K562 (cell line): ENCODE data around the gene TP73. TPM values are rescaled to one million over a fixed set of nuclear protein-coding genes. Genes with fewer than 3 reads are reported as not detected.

Experiments used
- ATF3 ChIP-seq, 2 experiments: fragments of 450-650 bp in 1 of 2; sonication (generic) in 1 of 2; formaldehyde crosslinking in 1 of 2; IDR thresholded peaks in 1 of 2; conservative IDR thresholded peaks in 1 of 2; 2 replicates each; pipeline versions ENCODE4 v1.6.1 to v1.8.1; 2016 to 2023; ENCODE audit warnings: mild to moderate bottlenecking in 2 of 2, moderate library complexity in 2 of 2, inconsistent platforms in 1 of 2, missing genetic modification reagents in 1 of 2
- BRD9 ChIP-seq: fragments of 450-650 bp; IDR thresholded peaks from 2 replicates; pipeline ENCODE4 v1.6.1; 2018; ENCODE audit warnings: low read depth; ENCODE audit not compliant: partially characterized antibody
- HOXB6 ChIP-seq: fragments of 250-450 bp; sonication (Bioruptor Pico); IDR thresholded peaks from 2 replicates; pipeline ENCODE4 v1.5.1; 2022; ENCODE audit warnings: mild to moderate bottlenecking, borderline replicate concordance
- KLF1 ChIP-seq: fragments of 450-650 bp; IDR thresholded peaks from 2 replicates; pipeline ENCODE4 v1.6.1; 2016; ENCODE audit warnings: missing genetic modification characterization, missing compliant biosample characterization
- MECOM ChIP-seq: fragments of 250-450 bp; sonication (Bioruptor Pico); IDR thresholded peaks from 2 replicates; pipeline ENCODE4 v1.8.0; 2022; ENCODE audit warnings: inconsistent platforms
- MIER1 ChIP-seq: fragments of 450-650 bp; IDR thresholded peaks from 2 replicates; pipeline ENCODE4 v1.6.1; 2016; ENCODE audit warnings: antibody characterized with exemption, mild to moderate bottlenecking, low read depth
- MITF ChIP-seq: IDR thresholded peaks from 2 replicates; pipeline ENCODE4 v1.6.1; 2014; ENCODE audit warnings: antibody characterized with exemption
- RREB1 ChIP-seq: fragments of 250-450 bp; sonication (Bioruptor Pico); IDR thresholded peaks from 2 replicates; pipeline ENCODE4 v1.4.0; 2020
- ZBTB1 ChIP-seq: sonication (generic); formaldehyde crosslinking; IDR thresholded peaks from 2 replicates; pipeline ENCODE4 v1.8.1; 2023; ENCODE audit warnings: missing genetic modification reagents, low read depth, mild to moderate bottlenecking, borderline replicate concordance
- ZNF444 ChIP-seq: fragments of 250-450 bp; sonication (Bioruptor Pico); IDR thresholded peaks from 2 replicates; pipeline ENCODE4 v1.4.0; 2020; ENCODE audit warnings: mild to moderate bottlenecking, moderate library complexity
- polyA plus RNA-seq, 8 experiments: library from polyadenylated mRNA; depleted of rRNA in 4 of 8; stranded (reverse) in 5 of 8; unstranded in 3 of 8; fragments of >200 nt; fragmentation: Nextera tagmentation in 2 of 8; fragmentation: Illumina TruSeq in 1 of 8; extraction: Ambion mirVana in 2 of 8; extraction: Trizol in 1 of 8; gene quantifications; 2 replicates each; pipeline versions ENCODE4 v1.2.1 to v1.2.3, GENCODE V29; 2011 to 2014; ENCODE audit warnings: inconsistent platforms in 1 of 8, missing spikeins in 1 of 8
- total RNA-seq, 7 experiments: library from RNA; depleted of rRNA in 6 of 7; stranded (reverse); fragments of >200 nt in 6 of 7; fragmentation: Illumina TruSeq in 2 of 7; extraction: Trizol in 2 of 7; gene quantifications; 2 replicates each; pipeline versions ENCODE4 v1.2.1 to v1.2.3, GENCODE V29; 2011 to 2021; ENCODE audit warnings: low replicate concordance in 1 of 7
- TF ChIP-seq, protein P1 (sequence below): fragments of 450-650 bp; conservative IDR thresholded peaks from 2 replicates; pipeline ENCODE4 v1.6.1; 2016; ENCODE audit warnings: missing genetic modification characterization, low read depth, mild to moderate bottlenecking, control low read depth, missing compliant biosample characterization

Gene TP73
- total and polyA plus RNA-seq, 9 of the 15 experiments (the other 6 are each of a cell fraction or from before 2014, with no cell fraction given): 0.07 to 1.6 (median 0.40) TPM; not detected in 2

DNA sequence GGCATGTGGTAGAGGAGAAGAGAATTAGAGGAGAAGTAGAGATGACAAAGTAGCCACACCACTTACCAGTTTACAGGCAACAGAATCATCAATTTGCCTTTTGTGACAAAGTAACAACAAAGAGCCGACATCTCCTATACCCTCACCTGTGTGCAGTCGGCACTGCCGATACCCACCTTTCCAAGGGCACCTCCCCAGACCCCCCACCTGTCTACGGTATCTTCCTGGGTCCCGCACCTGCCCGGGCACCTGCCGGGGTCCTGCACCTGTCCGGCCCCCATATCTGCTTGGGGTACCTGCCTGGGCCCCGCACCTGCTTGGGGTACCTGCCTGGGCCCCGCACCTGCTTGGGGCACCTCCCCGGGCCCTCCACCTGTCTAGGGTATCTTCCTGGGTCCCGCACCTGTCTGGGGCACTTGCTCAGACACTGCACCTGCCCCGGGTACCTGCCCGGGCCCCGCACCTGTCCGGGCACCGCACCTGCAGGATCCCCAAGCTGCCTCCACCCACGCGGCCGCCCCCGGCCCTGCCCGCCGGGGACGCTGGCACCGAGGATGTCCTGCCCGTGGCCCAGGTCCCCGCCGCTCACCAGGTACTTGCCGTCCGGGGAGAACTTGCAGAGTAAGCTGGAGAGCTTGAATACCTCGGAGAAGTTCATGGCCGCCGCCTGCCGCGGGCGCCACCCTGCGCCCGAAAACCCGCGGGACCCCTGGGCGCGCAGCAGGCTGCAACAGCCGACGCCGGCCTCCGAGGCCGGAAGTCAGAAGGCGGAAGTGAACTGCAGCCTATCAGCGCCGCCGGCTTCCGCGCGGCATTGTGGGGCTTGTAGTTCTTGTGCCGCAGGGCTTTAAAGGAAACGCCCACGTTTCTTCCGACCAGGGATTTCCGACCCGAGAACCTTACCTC is 2.7 kb upstream of the TP73 start, which contains the start of gene WRAP73 (continued):
- TF ChIP-seq RREB1 (CRISPR knock-in tag) (no peak), ATF3 (IDR thresholded peaks at IDR 0.05) (no peak), ATF3 (CRISPR knock-in tag; conservative IDR thresholded peaks at IDR 0.05) (no peak), ZBTB1 (CRISPR knock-in tag) (no peak), MECOM (CRISPR knock-in tag) (no peak), MITF (no peak), HOXB6 (CRISPR knock-in tag) (no peak), KLF1 (tag) (peak; percentile 73; the same call in 1 of the 2 replicates), ZNF444 (CRISPR knock-in tag) (no peak), MIER1 (no peak), BRD9 (no peak)
- TF ChIP-seq, protein P1, sequence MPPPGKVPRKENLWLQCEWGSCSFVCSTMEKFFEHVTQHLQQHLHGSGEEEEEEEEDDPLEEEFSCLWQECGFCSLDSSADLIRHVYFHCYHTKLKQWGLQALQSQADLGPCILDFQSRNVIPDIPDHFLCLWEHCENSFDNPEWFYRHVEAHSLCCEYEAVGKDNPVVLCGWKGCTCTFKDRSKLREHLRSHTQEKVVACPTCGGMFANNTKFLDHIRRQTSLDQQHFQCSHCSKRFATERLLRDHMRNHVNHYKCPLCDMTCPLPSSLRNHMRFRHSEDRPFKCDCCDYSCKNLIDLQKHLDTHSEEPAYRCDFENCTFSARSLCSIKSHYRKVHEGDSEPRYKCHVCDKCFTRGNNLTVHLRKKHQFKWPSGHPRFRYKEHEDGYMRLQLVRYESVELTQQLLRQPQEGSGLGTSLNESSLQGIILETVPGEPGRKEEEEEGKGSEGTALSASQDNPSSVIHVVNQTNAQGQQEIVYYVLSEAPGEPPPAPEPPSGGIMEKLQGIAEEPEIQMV: no peak
